ENCODE measurements around the gene CNTNAP2. TPM values are rescaled to one million over a fixed set of nuclear protein-coding genes. Genes with fewer than 3 reads are reported as not detected.
A peak's percentile ranks its signal among the peaks of the same experiment; 100 is the strongest.

Gene CNTNAP2
- total RNA-seq (2014; rRNA removed; shearing (Covaris generic); ENCODE audit: low replicate concordance) = not detected in 2 replicates

DNA sequence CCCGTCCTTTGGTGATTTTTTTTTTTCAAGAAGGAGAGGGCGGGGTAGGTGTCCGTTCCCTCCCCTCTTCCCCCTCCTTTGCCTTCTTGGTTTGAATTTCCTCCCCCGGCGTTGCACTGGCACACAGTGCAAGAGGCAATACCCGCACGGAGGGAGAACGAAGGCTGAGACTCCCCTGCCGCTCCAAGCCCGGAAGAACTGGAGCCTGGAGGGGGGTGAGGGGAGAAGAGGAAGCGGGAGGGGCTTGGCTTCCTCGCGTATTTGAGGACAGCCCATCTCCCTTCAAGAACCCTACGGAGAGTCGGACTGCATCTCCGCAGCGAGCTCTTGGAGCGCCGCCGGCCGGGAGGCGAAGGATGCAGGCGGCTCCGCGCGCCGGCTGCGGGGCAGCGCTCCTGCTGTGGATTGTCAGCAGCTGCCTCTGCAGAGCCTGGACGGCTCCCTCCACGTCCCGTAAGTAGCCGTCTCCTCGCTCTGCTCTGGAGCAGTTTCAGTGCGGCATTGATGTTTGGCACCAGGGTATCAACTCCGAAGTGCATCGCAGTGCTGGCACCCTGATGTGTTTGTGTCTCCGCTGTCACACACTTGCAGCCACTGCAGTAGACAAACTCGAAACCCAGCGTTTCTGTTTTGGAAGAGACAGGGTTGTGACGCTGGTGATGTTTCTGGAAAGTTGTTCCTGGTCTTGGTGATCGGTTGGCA lies at the start of gene CNTNAP2:
Gene CNTNAP2 (plus strand): TSS at position 281 of the 702 bp plus-strand sequence. CDS start 76 bp downstream, at position 357.
- Histone ChIP-seq H3K4me3 (peak within 1 kb of the TSS; percentile 53), H3K9me3 (no peaks in the 10 kb centered on the region), H3K36me3 (no peaks in the 10 kb centered on the region), H3K27me3 (peaks cover 9% of the 10 kb centered on the region)
- peak; percentile 55 for DNase-seq

DNA sequence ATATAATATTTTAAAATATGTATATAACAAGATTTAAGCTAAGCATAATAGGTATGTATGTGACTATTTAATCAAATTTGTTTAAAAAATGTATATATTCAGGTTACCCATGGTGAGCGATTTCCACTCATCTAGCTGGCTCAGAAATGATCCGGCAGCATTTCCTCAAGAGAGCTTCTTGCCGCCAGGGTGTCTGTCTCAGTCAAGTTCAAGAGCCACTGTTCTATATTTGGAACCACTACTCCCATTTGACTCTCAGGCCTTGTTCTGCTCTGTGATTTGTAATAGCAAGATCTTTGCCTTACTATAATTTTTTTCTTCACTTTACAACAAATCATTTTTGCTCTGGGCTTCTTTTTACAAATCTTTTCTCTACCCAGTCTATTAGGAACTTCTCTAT lies 48.7 kb upstream of the CNTNAP2 start:
- no peaks in the 10 kb centered on the region for H3K36me3 ChIP-seq
- peak; percentile 12 for DNase-seq
- no peaks in the 10 kb centered on the region for H3K9me3 ChIP-seq
- no peak overlapping the region for H3K4me3 ChIP-seq
- no peaks in the 10 kb centered on the region for H3K27me3 ChIP-seq

GRCh38 chr7:146074195-146074765 lies 42.3 kb upstream of the CNTNAP2 start:
- H3K9me3 ChIP-seq = no peaks in the 10 kb centered on the region
- H3K27me3 ChIP-seq = no peaks in the 10 kb centered on the region
- no peak overlapping the region for H3K4me3 ChIP-seq
- no peaks in the 10 kb centered on the region for H3K36me3 ChIP-seq
- DNase-seq = no peak

GRCh38 chr7:146076344-146076743 lies 40.3 kb upstream of the CNTNAP2 start:
- no peaks in the 10 kb centered on the region for H3K9me3 ChIP-seq
- no peak overlapping the region for H3K4me3 ChIP-seq
- H3K27me3 ChIP-seq = no peaks in the 10 kb centered on the region
- no peaks in the 10 kb centered on the region for H3K36me3 ChIP-seq
- no peak for DNase-seq

GRCh38 chr7:146084086-146084485 lies 32.5 kb upstream of the CNTNAP2 start:
- no peaks in the 10 kb centered on the region for H3K36me3 ChIP-seq
- H3K4me3 ChIP-seq = no peak overlapping the region
- DNase-seq = no peak
- no peaks in the 10 kb centered on the region for H3K9me3 ChIP-seq
- H3K27me3 ChIP-seq = no peaks in the 10 kb centered on the region

GRCh38 chr7:146090023-146090645 lies 26.5 kb upstream of the CNTNAP2 start:
- no peaks in the 10 kb centered on the region for H3K27me3 ChIP-seq
- no peaks in the 10 kb centered on the region for H3K9me3 ChIP-seq
- H3K4me3 ChIP-seq = no peak overlapping the region
- H3K36me3 ChIP-seq = no peaks in the 10 kb centered on the region
- DNase-seq = no peak

GRCh38 chr7:146094356-146094755 lies 22.2 kb upstream of the CNTNAP2 start:
- no peaks in the 10 kb centered on the region for H3K9me3 ChIP-seq
- no peak for DNase-seq
- H3K36me3 ChIP-seq = no peaks in the 10 kb centered on the region
- no peaks in the 10 kb centered on the region for H3K27me3 ChIP-seq
- no peak overlapping the region for H3K4me3 ChIP-seq

GRCh38 chr7:146096994-146097393 lies 19.6 kb upstream of the CNTNAP2 start:
- DNase-seq = no peak
- Histone ChIP-seq H3K4me3 (no peak overlapping the region), H3K36me3 (no peaks in the 10 kb centered on the region), H3K27me3 (no peaks in the 10 kb centered on the region), H3K9me3 (no peaks in the 10 kb centered on the region)

- Histone ChIP-seq H3K36me3 (no peaks in the 10 kb centered on the region), H3K4me3 (no peak overlapping the region), H3K9me3 (no peaks in the 10 kb centered on the region), H3K27me3 (no peaks in the 10 kb centered on the region)
- no peak for DNase-seq
Observed at GRCh38 chr7:146106319-146106718, 10.3 kb upstream of the CNTNAP2 start.

- H3K36me3 ChIP-seq = no peaks in the 10 kb centered on the region
- H3K9me3 ChIP-seq = no peaks in the 10 kb centered on the region
- H3K4me3 ChIP-seq = no peak overlapping the region
Observed at GRCh38 chr7:146112755-146113154, 3.8 kb upstream of the CNTNAP2 start.

DNA sequence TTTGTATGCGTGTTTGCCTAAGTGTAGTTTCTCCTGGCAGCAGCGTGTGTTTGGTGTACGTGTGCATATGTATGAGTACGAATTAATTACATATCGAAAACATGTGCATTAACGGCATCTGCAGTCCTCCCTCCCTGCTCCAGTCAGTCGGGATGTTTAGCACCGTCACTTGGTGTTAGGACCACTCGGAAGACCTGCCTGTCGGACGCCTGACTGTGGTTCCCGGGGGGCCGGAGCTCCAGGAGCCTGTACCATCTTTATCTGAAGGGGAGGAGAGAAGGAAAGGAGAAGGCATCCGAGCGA lies 1.1 kb upstream of the CNTNAP2 start:
- Histone ChIP-seq H3K9me3 (no peaks in the 10 kb centered on the region), H3K36me3 (no peaks in the 10 kb centered on the region), H3K27me3 (peaks cover 9% of the 10 kb centered on the region), H3K4me3 (peak overlapping the region; percentile 53)
- no peak for DNase-seq

More at GRCh38 chr7:146112755-146113154, 3.8 kb upstream of the CNTNAP2 start:
- DNase-seq = no peak
- peaks cover 3% of the 10 kb centered on the region; the same call in 1 of the 2 replicates for H3K27me3 ChIP-seq

DNA sequence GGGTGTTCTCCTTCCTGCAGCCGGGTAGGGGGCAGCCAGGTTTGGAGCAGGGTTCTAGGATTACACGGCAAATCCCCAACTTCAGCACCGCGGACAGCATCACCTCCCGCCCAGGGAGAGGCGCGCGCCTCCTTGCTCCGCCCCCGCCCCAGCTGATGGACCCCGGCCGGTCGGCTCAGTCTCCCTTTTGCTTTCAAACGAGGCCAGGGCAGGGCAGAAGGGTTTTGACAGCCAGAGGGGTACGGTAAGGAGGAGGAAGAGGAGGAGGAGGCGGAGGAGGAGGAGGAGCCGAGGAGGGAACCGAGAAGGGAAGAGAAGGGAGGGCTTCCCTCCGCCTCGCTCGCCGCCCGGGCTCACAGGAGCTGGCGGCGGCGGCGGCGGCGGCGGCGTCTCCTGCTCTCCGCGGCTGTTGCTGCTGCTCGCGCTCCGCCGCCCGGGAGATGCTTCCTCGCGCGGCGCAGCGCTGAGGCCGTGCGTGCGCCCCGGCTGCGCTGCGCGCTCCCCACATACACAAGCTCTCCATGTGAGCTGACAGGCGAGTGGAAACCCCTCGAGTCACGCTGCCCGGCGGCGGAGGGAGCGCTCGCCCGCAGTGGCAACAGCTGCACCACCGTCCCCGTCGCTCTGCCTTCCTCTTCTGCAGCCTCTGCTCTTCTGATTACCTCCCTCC lies 615 bp upstream of the CNTNAP2 start:
- peak overlapping the region; percentile 53 for H3K4me3 ChIP-seq
- H3K9me3 ChIP-seq = no peaks in the 10 kb centered on the region
- no peaks in the 10 kb centered on the region for H3K36me3 ChIP-seq
- H3K27me3 ChIP-seq = peaks cover 9% of the 10 kb centered on the region
- peak; percentile 70 for DNase-seq

- no peak for DNase-seq
- no peak overlapping the region for H3K4me3 ChIP-seq
- no peaks in the 10 kb centered on the region for H3K36me3 ChIP-seq
- H3K27me3 ChIP-seq = peaks cover 9% of the 10 kb centered on the region
- H3K9me3 ChIP-seq = no peaks in the 10 kb centered on the region
Observed at GRCh38 chr7:146117576-146117975, 975 bp downstream of the CNTNAP2 start.

DNA sequence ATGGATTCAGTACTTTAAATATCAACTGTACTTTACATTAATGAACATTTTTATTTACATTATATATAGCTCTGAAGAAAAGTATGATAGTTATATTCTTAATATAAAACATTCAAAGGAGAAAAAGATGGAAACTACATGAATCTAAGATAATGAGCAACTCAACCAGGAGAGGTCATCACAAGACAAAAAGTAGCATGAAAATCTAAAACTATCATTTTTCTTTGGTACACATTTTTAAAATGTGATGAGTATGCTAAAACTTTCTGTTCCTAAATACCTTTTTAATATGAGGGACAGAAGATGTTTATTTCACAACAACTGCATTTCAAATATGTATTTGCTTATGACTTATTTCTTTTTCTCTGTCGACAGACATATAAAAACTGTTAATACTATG lies 2.4 kb downstream of the CNTNAP2 start:
- DNase-seq = no peak
- no peak overlapping the region for H3K4me3 ChIP-seq
- no peaks in the 10 kb centered on the region for H3K9me3 ChIP-seq
- H3K36me3 ChIP-seq = no peaks in the 10 kb centered on the region
- peaks cover 9% of the 10 kb centered on the region for H3K27me3 ChIP-seq

GRCh38 chr7:146123715-146124114 lies 7.1 kb downstream of the CNTNAP2 start:
- no peak overlapping the region for H3K4me3 ChIP-seq
- DNase-seq = no peak
- H3K27me3 ChIP-seq = no peaks in the 10 kb centered on the region; the same call in none of the 2 replicates
- H3K9me3 ChIP-seq = no peaks in the 10 kb centered on the region
- H3K36me3 ChIP-seq = no peaks in the 10 kb centered on the region

GRCh38 chr7:146126767-146127509 lies 10.3 kb downstream of the CNTNAP2 start:
- no peaks in the 10 kb centered on the region for H3K9me3 ChIP-seq
- no peaks in the 10 kb centered on the region for H3K36me3 ChIP-seq
- H3K27me3 ChIP-seq = no peaks in the 10 kb centered on the region
- H3K4me3 ChIP-seq = no peak overlapping the region
- no peak for DNase-seq

DNA sequence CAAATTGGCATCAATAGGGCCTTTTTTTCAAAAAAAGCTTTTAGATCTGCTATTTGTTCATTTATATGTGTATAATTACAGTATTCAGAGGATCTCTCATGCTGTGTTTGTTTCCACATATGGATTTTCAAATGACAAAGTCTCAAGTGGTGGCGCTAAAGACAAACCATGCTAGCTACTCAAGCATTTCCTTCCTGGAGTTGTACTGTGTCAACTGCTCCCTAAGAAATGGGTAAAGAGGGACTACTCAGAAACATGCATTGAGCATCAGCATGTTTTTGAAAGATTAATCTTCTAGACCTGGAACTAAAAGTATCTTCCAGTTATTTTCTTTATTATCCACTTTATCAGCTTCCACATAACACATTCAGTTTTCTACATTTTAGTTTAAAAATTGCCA lies 12.7 kb downstream of the CNTNAP2 start:
- DNase-seq = no peak

More for the DNA sequence above, 12.7 kb downstream of the CNTNAP2 start:
- no peak overlapping the region for H3K4me3 ChIP-seq
- no peaks in the 10 kb centered on the region for H3K9me3 ChIP-seq
- no peaks in the 10 kb centered on the region for H3K27me3 ChIP-seq
- H3K36me3 ChIP-seq = no peaks in the 10 kb centered on the region

Data from MG63 (cell line).